GM12892 (cell line): ENCODE results near the gene SEZ6L2.

Experiments used
- POLR2A ChIP-seq: IDR thresholded peaks from 2 replicates; pipeline ENCODE4 v1.6.1; 2011; ENCODE audit warnings: low read depth, low read length, control low read depth
- POLR2AphosphoS5 ChIP-seq: IDR thresholded peaks from 2 replicates; pipeline ENCODE4 v1.6.1; 2011; ENCODE audit warnings: low read depth, low read length, control low read depth

DNA sequence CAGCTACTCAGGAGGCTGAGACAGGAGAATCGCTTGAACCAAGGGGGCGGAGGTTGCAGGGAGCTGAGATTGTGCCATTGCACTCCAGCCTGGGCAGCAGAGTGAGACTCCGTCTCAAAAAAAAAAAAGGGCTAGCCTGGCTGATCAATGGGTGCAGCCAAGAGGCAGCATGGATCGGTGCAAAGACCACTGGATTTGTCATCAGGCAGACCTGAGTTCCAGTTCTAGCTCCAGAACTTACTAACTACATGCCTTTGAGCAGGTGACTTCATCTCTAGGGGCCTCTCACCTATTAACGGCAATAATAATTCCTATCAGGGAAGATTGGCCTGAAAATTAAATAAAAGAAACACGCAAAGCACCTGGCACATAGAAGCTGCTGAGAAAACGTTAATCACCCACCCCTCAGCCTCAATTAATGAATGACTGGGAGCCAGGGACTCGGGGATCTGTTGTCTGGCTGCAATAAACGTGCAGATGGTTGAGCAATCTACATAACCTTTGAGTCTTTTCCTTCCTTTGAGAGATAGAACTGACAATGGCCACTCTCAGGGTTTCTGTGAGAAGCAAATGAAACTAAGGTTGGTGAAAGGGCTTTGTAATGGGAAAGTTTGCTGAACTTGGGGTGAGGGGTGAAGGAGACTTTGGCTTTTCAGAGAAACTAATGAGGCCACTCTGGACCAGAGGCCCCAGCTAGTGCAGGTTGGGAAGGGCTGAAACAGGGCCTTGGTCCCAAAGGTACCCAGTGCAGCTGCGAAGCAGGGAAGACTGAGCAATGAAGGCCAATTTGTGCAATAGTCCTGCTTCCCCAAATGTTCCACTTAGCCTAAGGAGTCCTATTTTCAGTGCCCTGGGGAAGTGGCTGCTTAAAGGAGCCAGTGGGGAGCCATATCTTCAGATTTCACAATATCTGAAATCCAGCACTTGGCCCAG is 7.6 kb downstream of the SEZ6L2 start:
- no peak for TF ChIP-seq POLR2A
- no peak for TF ChIP-seq POLR2AphosphoS5
